Measurements from ENCODE around the gene GRID2. TPM values are rescaled to one million over a fixed set of nuclear protein-coding genes. Genes with fewer than 3 reads are reported as not detected.

The GRID2 gene
- polyA plus RNA-seq, 1 donor from 2014 or later, result 14.9 TPM

DNA sequence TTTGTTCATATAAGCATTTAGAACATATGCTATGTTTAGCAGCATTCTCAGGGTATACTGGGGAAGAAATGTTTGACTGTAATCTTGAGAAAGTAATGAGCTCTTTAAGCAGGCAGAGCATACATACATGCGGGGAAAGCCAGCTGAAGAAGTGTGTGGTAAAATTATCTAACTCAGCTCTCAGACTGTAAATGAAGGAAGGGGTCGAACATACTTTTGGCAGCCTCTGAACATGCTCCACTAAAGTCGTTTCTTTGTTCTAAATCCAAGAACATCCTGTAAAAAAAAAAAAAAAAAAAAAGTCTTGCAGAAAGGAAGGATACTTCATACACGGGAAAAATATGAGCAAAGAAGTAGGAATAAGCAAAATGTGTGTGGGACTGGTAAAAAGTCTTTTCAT lies 224.8 kb downstream of the GRID2 start:
- no peaks in the 10 kb centered on the region for H3F3A ChIP-seq (ENCODE audit: insufficient read depth, low read length, poor library complexity, severe bottlenecking)
- H3K79me2 ChIP-seq (replicated peaks; ENCODE audit: insufficient read depth, low read length), result no peaks in the 10 kb centered on the region
- no peaks in the 10 kb centered on the region for H3K27me3 ChIP-seq (ENCODE audit: insufficient read depth, low read depth, low read length)
- peak overlapping the region; percentile 85 for H3K27ac ChIP-seq (ENCODE audit: low read length)
- no peak overlapping the region for H2AFZ ChIP-seq (ENCODE audit: low read depth, low read length)
- peak overlapping the region; percentile 5 for H3K4me2 ChIP-seq (ENCODE audit: low read length)
- H3K9me3 ChIP-seq (ENCODE audit: low read length), result no peaks in the 10 kb centered on the region
- H4K20me1 ChIP-seq (ENCODE audit: insufficient read depth), result no peaks in the 10 kb centered on the region
- no peaks in the 10 kb centered on the region for H3K9me2 ChIP-seq (ENCODE audit: insufficient read depth, low read length)
- H3K9ac ChIP-seq (ENCODE audit: low read length), result peak overlapping the region; percentile 6
- peak overlapping the region; percentile 19 for H3K4me3 ChIP-seq (ENCODE audit: low read length)
- TF ChIP-seq MXI1 (conservative IDR thresholded peaks at IDR 0.05; ENCODE audit: poor library complexity, severe bottlenecking) (no peak), SMC3 (conservative IDR thresholded peaks at IDR 0.05; ENCODE audit: poor library complexity) (no peak), RAD21 (conservative IDR thresholded peaks at IDR 0.05) (no peak)
- no peaks in the 10 kb centered on the region for H3K36me3 ChIP-seq (ENCODE audit: insufficient read depth, low read length)

- H3K36me3 ChIP-seq (ENCODE audit: insufficient read depth, low read length), result no peaks in the 10 kb centered on the region
- H3K4me2 ChIP-seq (ENCODE audit: low read length), result peak overlapping the region; percentile 5
- H3F3A ChIP-seq (ENCODE audit: insufficient read depth, low read length, poor library complexity, severe bottlenecking), result no peaks in the 10 kb centered on the region
- peak overlapping the region; percentile 19 for H3K4me3 ChIP-seq (ENCODE audit: low read length)
- no peaks in the 10 kb centered on the region for H3K27me3 ChIP-seq (ENCODE audit: insufficient read depth, low read depth, low read length)
- no peak overlapping the region for H2AFZ ChIP-seq (ENCODE audit: low read depth, low read length)
- H3K9me3 ChIP-seq (ENCODE audit: low read length), result no peaks in the 10 kb centered on the region
- TF ChIP-seq EP300 (conservative IDR thresholded peaks at IDR 0.05; ENCODE audit: poor library complexity, severe bottlenecking), result peak; percentile 98
- no peak for TF ChIP-seq MXI1 (conservative IDR thresholded peaks at IDR 0.05; ENCODE audit: poor library complexity, severe bottlenecking)
- TF ChIP-seq POLR2AphosphoS5 (IDR thresholded peaks at IDR 0.05), result peak; percentile 90
- TF ChIP-seq CTCF (IDR thresholded peaks at IDR 0.05; ENCODE audit: poor library complexity, severe bottlenecking), result no peak
- TF ChIP-seq EZH2 (IDR thresholded peaks at IDR 0.05; ENCODE audit: borderline replicate concordance, insufficient read depth, low read length, poor library complexity, severe bottlenecking), result no peak
- no peak for TF ChIP-seq TAF1 (IDR thresholded peaks at IDR 0.05; ENCODE audit: low read depth)
- TF ChIP-seq SMC3 (conservative IDR thresholded peaks at IDR 0.05; ENCODE audit: poor library complexity), result no peak
- TF ChIP-seq, protein P1, sequence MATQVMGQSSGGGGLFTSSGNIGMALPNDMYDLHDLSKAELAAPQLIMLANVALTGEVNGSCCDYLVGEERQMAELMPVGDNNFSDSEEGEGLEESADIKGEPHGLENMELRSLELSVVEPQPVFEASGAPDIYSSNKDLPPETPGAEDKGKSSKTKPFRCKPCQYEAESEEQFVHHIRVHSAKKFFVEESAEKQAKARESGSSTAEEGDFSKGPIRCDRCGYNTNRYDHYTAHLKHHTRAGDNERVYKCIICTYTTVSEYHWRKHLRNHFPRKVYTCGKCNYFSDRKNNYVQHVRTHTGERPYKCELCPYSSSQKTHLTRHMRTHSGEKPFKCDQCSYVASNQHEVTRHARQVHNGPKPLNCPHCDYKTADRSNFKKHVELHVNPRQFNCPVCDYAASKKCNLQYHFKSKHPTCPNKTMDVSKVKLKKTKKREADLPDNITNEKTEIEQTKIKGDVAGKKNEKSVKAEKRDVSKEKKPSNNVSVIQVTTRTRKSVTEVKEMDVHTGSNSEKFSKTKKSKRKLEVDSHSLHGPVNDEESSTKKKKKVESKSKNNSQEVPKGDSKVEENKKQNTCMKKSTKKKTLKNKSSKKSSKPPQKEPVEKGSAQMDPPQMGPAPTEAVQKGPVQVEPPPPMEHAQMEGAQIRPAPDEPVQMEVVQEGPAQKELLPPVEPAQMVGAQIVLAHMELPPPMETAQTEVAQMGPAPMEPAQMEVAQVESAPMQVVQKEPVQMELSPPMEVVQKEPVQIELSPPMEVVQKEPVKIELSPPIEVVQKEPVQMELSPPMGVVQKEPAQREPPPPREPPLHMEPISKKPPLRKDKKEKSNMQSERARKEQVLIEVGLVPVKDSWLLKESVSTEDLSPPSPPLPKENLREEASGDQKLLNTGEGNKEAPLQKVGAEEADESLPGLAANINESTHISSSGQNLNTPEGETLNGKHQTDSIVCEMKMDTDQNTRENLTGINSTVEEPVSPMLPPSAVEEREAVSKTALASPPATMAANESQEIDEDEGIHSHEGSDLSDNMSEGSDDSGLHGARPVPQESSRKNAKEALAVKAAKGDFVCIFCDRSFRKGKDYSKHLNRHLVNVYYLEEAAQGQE (IDR thresholded peaks at IDR 0.05; ENCODE audit: borderline replicate concordance), result peak; percentile 93
- peak; percentile 35 for TF ChIP-seq RAD21 (conservative IDR thresholded peaks at IDR 0.05)
- H3K9me2 ChIP-seq (ENCODE audit: insufficient read depth, low read length), result no peaks in the 10 kb centered on the region
- H4K20me1 ChIP-seq (ENCODE audit: insufficient read depth), result no peaks in the 10 kb centered on the region
- H3K79me2 ChIP-seq (replicated peaks; ENCODE audit: insufficient read depth, low read length), result no peaks in the 10 kb centered on the region
- peak overlapping the region; percentile 85 for H3K27ac ChIP-seq (ENCODE audit: low read length)
- H3K9ac ChIP-seq (ENCODE audit: low read length), result peak overlapping the region; percentile 6
Observed at GRCh38 chr4:92529510-92529909, 225.7 kb downstream of the GRID2 start.

Measured in neural cell (in vitro differentiated cells).